ENCODE data around the gene ECSCR. TPM values are rescaled to one million over a fixed set of nuclear protein-coding genes. Genes with fewer than 3 reads are reported as not detected.

The ECSCR gene
- total and polyA plus RNA-seq, 10 of the 15 experiments (the other 5 are each of a cell fraction or from before 2014, with no cell fraction given): 0.15 to 0.83 (median 0.23) TPM; not detected in 3

DNA sequence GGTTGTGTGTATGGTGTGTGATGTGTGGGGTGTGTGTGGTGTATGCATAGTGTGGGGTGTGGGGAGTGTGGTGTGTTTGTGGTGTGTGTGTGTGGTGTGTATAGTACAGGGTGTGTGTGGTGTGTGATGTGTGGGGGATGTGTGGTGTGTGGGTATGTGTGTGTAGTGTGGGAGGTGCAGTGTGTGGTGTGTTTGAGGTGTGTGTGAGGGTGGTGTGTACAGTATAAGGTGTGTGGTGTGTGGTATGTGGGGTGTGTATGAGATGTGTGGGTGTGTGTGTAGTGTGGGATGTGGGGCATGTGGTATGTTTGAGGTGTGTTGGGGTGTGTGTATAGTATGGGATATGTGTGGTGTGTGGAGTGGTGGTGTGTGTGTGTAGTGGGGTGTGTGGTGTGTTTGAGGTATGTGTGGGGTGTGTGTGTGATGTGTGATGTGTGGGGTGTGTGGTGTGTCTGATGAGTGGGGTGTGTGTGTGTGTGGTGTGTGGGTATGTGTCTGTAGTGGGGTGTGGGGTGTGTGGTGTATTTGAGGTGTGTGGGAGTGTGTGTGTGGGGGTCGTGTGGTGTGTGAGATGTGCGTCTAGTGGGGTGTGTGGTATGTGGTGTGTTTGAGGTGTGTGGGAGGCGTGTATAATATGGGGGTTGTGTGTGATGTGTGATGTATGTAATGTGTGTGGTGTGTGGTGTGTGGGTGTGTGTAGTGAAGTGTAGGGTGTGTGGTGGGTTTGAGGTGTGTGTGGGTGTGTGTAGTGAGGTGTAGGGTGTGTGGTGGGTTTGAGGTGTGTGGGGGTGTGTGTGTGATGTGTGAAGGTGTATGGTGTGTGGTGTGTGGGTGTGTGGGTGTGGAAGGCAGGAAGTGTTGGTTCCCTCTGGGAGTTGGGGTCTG is 8.6 kb downstream of the ECSCR start (continued):
- TF ChIP-seq BCLAF1 (IDR thresholded peaks at IDR 0.05): no peak
- TF ChIP-seq ZBED1 (IDR thresholded peaks at IDR 0.05; ENCODE audit: borderline replicate concordance): no peak; the same call in 1 of the 2 replicates
- no peak for TF ChIP-seq PML (IDR thresholded peaks at IDR 0.05; ENCODE audit: low read length)
- no peak for TF ChIP-seq GABPA (IDR thresholded peaks at IDR 0.05; ENCODE audit: low read depth)
- no peak for TF ChIP-seq ZNF274 (IDR thresholded peaks at IDR 0.05; ENCODE audit: insufficient read depth, insufficient read length)
- no peak for TF ChIP-seq ZNF622 (IDR thresholded peaks at IDR 0.05)
- TF ChIP-seq SKIL (IDR thresholded peaks at IDR 0.05; ENCODE audit: low read depth, poor library complexity, severe bottlenecking): peak; percentile 37
- TF ChIP-seq PAX5 (IDR thresholded peaks at IDR 0.05; ENCODE audit: borderline replicate concordance, low read depth, low read length): peak; percentile 91
- no peak for TF ChIP-seq TCF7 (IDR thresholded peaks at IDR 0.05; ENCODE audit: borderline replicate concordance)
- TF ChIP-seq ELK1 (IDR thresholded peaks at IDR 0.05; ENCODE audit: low read depth, low read length): no peak
- TF ChIP-seq SREBF2 (IDR thresholded peaks at IDR 0.05; ENCODE audit: low read length): no peak
- TF ChIP-seq DPF2 (IDR thresholded peaks at IDR 0.05): peak; percentile 77
- peak; percentile 91 for TF ChIP-seq ZNF217 (IDR thresholded peaks at IDR 0.05)
- TF ChIP-seq, protein P1, sequence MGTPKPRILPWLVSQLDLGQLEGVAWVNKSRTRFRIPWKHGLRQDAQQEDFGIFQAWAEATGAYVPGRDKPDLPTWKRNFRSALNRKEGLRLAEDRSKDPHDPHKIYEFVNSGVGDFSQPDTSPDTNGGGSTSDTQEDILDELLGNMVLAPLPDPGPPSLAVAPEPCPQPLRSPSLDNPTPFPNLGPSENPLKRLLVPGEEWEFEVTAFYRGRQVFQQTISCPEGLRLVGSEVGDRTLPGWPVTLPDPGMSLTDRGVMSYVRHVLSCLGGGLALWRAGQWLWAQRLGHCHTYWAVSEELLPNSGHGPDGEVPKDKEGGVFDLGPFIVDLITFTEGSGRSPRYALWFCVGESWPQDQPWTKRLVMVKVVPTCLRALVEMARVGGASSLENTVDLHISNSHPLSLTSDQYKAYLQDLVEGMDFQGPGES (IDR thresholded peaks at IDR 0.05): no peak
- TF ChIP-seq PKNOX1 (IDR thresholded peaks at IDR 0.05): no peak; the same call in 1 of the 2 replicates
- TF ChIP-seq SRF (IDR thresholded peaks at IDR 0.05; ENCODE audit: low read depth in 2 of 2, low read length in 2 of 2): no peak
- TF ChIP-seq IRF5 (IDR thresholded peaks at IDR 0.05; ENCODE audit: borderline replicate concordance): peak; percentile 57; the same call in 1 of the 2 replicates
- TF ChIP-seq POLR2AphosphoS5 (IDR thresholded peaks at IDR 0.05; ENCODE audit: low read length): no peak
- TF ChIP-seq MTA2 (IDR thresholded peaks at IDR 0.05; ENCODE audit: low read depth): peak; percentile 90

All from GM12878 (cell line).